GM21367 (cell line): ENCODE results near the gene N4BP2L1.
"Not testable (repeated sequence)": the region's sequence is repeated elsewhere in the genome, so short reads cannot be mapped to it uniquely, and the experiment has no call there.

Experiments
- ATAC-seq: cut with Tn5 transposase; IDR thresholded peaks from one replicate; pipeline ENCODE4 v1.9.1; 2021; ENCODE audit not compliant: unreplicated experiment

The N4BP2L1 gene

DNA sequence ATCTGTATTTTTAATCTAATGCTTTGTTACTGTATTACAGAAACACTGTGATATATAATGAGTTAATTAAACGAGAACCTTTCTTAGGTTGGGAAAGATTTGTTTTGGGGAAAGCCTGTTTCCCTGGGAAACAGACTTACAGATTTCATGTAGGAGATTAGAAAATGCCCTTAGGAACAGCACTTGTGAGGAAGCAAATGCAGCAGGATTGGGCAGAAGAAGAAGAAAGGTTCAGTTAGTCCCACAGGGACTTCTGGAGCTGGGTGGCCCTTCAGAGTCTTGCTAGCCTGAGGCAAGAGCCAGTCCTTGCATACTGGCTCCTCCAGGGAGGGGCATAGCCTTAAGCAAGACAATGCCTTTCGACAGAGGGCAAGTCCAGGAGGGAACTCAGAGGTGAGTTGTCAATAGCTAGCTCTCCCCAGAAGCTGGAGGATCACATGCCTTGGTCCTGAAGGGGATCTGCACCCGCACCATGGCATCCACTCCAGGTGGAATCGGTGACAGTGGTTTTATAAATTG is 36.8 kb downstream of the N4BP2L1 start:
- ATAC-seq, result no peak

GRCh38 chr13:32390484-32390883 is 37.4 kb downstream of the N4BP2L1 start:
- no peak for ATAC-seq

- ATAC-seq, result no peak
Measured at GRCh38 chr13:32390048-32390447, 37.9 kb downstream of the N4BP2L1 start.

DNA sequence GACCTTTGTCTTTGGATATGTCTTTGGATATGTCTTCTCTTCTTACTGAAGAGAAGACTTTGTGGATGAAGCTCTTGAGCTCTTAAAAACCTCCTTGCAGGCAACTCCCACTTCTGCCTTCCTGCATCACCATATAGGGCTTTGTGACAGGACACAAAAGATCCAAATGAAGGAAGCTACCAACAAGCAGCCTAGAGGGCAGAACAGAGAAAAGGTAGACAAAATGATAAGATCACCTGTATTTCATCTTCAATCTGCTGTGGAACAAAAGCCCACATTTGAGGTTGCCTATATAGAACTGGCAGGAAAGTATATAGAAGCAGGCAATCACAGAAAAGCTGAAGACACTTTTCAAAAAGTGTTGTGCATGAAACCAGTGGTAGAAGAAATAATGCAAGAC is 42.5 kb downstream of the N4BP2L1 start:
- no peak for ATAC-seq

DNA sequence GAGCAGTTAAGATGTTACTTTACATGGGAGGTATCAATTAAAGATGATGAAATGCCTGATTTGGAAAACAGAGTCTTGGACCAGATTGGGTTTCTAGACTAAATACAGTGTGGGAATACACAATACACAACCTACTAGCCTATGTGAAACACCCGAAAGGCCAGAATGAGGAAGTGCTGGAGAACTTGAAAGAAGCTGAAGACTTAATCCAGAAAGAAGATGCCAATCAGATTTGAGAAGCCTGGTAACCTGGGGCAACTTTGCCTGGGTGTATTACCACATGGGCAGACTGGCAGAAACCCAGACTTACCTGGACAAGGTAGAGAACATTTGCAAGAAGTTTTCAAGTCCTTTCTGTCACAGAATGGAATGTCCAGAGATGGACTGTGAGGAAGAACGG is 43.2 kb downstream of the N4BP2L1 start:
- ATAC-seq, result no peak

DNA sequence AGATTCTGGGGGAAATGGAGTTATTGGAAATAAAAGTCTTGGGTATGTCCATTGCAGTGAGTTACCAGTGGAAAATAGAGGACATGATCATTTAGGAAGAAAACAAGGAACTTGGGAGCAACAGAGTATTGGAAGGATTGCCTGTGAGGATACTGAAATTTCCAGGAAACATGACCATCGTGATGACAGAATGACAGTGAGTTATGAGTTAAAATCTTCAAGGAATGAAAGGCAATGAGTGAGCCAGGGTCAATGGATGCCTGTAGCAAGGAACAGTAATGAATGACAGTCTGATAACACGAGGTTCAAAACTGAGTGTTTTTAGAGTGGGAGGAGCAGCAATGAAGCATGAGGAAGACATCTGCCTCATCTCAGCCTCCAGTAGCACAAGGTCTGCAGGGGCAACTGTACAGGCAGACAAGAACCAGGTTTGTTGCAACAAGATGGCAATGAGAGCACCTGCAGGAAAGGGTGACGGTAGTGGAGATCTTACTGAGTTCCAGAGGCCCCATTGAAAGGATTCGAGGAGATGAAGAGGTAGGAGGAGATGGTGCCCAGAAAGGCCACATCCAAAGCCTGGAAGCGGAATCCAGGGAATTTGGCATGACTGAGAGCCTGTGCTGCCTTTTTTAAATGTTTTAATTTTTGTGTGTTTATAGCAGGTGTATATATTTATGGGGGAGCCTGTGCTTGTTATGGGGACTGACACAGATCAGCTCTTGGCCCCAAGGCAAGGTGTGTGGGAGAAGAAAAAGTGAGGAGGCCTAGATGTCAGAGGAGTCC is 43.9 kb downstream of the N4BP2L1 start:
- no peak for ATAC-seq

GRCh38 chr13:32381539-32381938 is 46.4 kb downstream of the N4BP2L1 start:
- ATAC-seq, result no peak

DNA sequence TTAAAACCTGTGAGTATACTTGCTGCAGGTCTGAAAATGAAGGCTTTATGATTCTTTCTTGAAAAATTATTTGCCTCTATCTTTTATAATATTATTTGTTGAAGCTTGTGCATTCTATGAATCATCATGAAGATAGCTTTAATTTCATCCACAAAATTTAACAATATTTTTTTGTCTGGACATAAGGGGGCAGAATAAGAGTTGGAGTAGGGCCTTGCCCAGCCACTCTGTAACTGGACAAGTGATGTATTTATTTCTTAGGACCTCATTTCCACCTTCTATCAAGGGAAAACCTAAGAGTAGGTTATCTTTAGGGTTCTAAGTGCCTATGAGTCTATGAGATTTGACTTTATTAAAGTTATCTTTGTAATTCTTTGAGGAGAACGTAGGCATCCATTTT is 49.9 kb downstream of the N4BP2L1 start:
- ATAC-seq, result no peak

GRCh38 chr13:32376642-32377415 is 51.1 kb downstream of the N4BP2L1 start:
- no peak for ATAC-seq

GRCh38 chr13:32370805-32371204 is 57.1 kb downstream of the N4BP2L1 start:
- ATAC-seq, result no peak

GRCh38 chr13:32362574-32362973 is 65.4 kb downstream of the N4BP2L1 start:
- ATAC-seq, result no peak

GRCh38 chr13:32355935-32356334 is 72.0 kb downstream of the N4BP2L1 start:
- not testable (repeated sequence) for ATAC-seq

DNA sequence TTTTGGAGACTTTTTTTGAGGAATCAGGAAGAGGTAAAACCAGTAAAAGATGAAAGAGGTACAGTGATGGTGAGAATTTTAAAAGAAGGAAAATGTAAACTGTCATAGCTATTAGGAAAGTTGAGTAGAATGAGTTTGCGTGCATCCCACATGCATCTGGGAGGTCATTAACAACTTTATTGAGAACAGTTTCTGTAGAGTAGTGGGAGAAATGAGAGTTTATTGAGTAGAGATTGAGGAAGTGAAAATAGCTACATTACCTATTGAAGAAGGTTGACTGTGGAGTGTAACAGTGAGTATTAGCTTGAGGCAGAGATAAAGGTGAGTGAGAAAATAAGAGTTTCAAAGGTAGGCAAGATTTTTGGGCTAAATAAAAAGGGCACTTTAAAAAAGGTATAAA is 73.9 kb downstream of the N4BP2L1 start:
- no peak for ATAC-seq

DNA sequence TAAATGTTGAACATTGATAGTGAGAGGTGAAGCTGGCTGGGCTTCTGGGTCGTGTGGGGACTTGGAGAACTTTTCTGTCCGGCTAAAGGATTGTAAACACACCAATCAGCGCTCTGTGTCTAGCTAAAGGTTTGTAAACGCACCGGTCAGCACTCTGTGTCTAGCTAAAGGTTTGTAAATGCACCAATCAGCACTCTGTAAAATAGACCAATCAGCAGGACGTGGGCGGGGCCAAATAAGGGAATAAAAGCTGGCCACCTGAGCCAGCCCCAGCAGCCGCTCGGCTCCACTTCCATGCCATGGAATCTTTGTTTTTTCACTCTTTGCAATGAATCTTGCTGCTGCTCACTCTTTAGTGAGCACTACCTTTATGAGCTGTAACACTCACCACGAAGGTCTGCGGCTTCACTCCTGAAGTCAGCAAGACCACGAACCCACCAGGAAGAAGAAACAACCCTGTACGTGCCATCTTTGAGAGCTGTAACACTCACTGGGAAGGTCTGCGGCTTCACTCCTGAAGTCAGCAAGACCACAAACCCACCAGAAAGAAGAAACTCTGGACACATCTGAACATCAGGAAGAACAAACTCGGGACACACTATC is 77.0 kb downstream of the N4BP2L1 start:
- not testable (repeated sequence) for ATAC-seq
